ENCODE measurements around the gene TSC22D4.
"Not testable (repeated sequence)": the region's sequence is repeated elsewhere in the genome, so short reads cannot be mapped to it uniquely, and the experiment has no call there.

Gene TSC22D4

GRCh38 chr7:100449190-100449795 lies 29.7 kb downstream of the TSC22D4 start:
- no peak for DNase-seq (ENCODE audit: low read depth)
- no peak for TF ChIP-seq CTCF (IDR thresholded peaks at IDR 0.05; ENCODE audit: low read depth, low read length, missing control alignments)
- H3K4me3 ChIP-seq (ENCODE audit: low read depth, low read length): no peak overlapping the region

- not testable (repeated sequence) for DNase-seq (ENCODE audit: low read depth); H3K4me3 ChIP-seq (ENCODE audit: low read depth, low read length)
Measured at GRCh38 chr7:100447363-100447762, 31.7 kb downstream of the TSC22D4 start.

- no peak for TF ChIP-seq CTCF (IDR thresholded peaks at IDR 0.05; ENCODE audit: low read depth, low read length, missing control alignments)
- no peak for DNase-seq (ENCODE audit: low read depth)
- H3K4me3 ChIP-seq (ENCODE audit: low read depth, low read length): no peak overlapping the region
Measured at GRCh38 chr7:100446040-100446439, 33.0 kb downstream of the TSC22D4 start.

GRCh38 chr7:100444311-100445278 lies 34.4 kb downstream of the TSC22D4 start:
- DNase-seq (ENCODE audit: low read depth): no peak
- no peak overlapping the region for H3K4me3 ChIP-seq (ENCODE audit: low read depth, low read length)
- TF ChIP-seq CTCF (IDR thresholded peaks at IDR 0.05; ENCODE audit: low read depth, low read length, missing control alignments): no peak

GRCh38 chr7:100443096-100443840 lies 35.7 kb downstream of the TSC22D4 start:
- TF ChIP-seq CTCF (IDR thresholded peaks at IDR 0.05; ENCODE audit: low read depth, low read length, missing control alignments): no peak
- H3K4me3 ChIP-seq (ENCODE audit: low read depth, low read length): no peak overlapping the region
- no peak for DNase-seq (ENCODE audit: low read depth)

GRCh38 chr7:100441641-100442535 lies 37.1 kb downstream of the TSC22D4 start:
- no peak overlapping the region for H3K4me3 ChIP-seq (ENCODE audit: low read depth, low read length)
- no peak for TF ChIP-seq CTCF (IDR thresholded peaks at IDR 0.05; ENCODE audit: low read depth, low read length, missing control alignments)
- no peak for DNase-seq (ENCODE audit: low read depth)

GRCh38 chr7:100439244-100439643 lies 39.8 kb downstream of the TSC22D4 start:
- DNase-seq (ENCODE audit: low read depth); H3K4me3 ChIP-seq (ENCODE audit: low read depth, low read length): not testable (repeated sequence)

GRCh38 chr7:100438731-100439130 lies 40.3 kb downstream of the TSC22D4 start:
- not testable (repeated sequence) for H3K4me3 ChIP-seq (ENCODE audit: low read depth, low read length); DNase-seq (ENCODE audit: low read depth)
